Sigmoid colon (tissue), 3 donors: ENCODE results near the gene SCAMP2.

Experiments used
- POLR2A ChIP-seq, 2 donors: fragments of 450-650 bp; IDR thresholded peaks; one replicate each; pipeline ENCODE4 v1.6.1; 2016; ENCODE audit warnings: antibody characterized with exemption in 2 of 2, mild to moderate bottlenecking in 2 of 2, moderate library complexity in 2 of 2
- TF ChIP-seq, protein P1 (sequence below), 4 experiments: fragments of 450-650 bp in 3 of 4; fragments of 200-600 bp in 1 of 4; IDR thresholded peaks; one replicate each; pipeline ENCODE4 v1.5.1; 2016 to 2019; ENCODE audit warnings: antibody characterized with exemption in 4 of 4, mild to moderate bottlenecking in 3 of 4, moderate library complexity in 2 of 4

DNA sequence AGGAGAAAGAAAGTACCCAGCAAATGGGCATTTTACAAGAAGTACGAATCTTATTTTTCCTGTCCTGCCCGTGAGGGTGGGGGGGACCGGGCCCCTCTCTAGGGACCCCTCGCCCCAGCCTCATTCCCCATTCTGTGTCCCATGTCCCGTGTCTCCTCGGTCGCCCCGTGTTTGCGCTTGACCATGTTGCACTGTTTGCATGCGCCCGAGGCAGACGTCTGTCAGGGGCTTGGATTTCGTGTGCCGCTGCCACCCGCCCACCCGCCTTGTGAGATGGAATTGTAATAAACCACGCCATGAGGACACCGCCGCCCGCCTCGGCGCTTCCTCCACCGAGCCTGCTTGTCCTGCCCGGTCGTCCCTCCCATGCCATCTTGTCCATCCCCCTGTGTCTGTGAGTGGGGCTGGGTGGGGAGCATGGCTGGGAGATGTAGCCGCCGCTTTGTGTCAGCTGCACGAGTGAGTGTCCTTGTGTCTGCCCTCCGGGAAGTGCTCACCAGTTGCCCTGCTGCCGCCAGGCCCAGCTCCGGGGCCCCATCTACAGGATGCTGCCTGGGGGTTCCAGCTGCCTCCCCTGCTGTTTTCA lies 70.2 kb downstream of the SCAMP2 start:
- TF ChIP-seq POLR2A (IDR thresholded peaks at IDR 0.05), result no peak
- TF ChIP-seq, protein P1, sequence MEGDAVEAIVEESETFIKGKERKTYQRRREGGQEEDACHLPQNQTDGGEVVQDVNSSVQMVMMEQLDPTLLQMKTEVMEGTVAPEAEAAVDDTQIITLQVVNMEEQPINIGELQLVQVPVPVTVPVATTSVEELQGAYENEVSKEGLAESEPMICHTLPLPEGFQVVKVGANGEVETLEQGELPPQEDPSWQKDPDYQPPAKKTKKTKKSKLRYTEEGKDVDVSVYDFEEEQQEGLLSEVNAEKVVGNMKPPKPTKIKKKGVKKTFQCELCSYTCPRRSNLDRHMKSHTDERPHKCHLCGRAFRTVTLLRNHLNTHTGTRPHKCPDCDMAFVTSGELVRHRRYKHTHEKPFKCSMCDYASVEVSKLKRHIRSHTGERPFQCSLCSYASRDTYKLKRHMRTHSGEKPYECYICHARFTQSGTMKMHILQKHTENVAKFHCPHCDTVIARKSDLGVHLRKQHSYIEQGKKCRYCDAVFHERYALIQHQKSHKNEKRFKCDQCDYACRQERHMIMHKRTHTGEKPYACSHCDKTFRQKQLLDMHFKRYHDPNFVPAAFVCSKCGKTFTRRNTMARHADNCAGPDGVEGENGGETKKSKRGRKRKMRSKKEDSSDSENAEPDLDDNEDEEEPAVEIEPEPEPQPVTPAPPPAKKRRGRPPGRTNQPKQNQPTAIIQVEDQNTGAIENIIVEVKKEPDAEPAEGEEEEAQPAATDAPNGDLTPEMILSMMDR (IDR thresholded peaks at IDR 0.05), result no peak
